IPS DF 4.7 (cell line): ENCODE data around the gene DHFR2.
A peak's percentile ranks its signal among the peaks of the same experiment; 100 is the strongest.
"Not testable (repeated sequence)": the region's sequence is repeated elsewhere in the genome, so short reads cannot be mapped to it uniquely, and the experiment has no call there.

Experiments
- DNase-seq: peaks from one replicate; pipeline ENCODE4 v3.0.0-alpha.2; 2013; ENCODE audit warnings: low spot score; ENCODE audit errors: extremely low read depth

Gene DHFR2

GRCh38 chr3:94062513-94063404 lies at the start of gene DHFR2, which contains the start of gene NSUN3:
DHFR2 (minus strand) TSS chr3:94062916; CDS start chr3:94061511, 1,405 bp downstream.
NSUN3 (plus strand) TSS chr3:94063061; CDS start chr3:94063127, 66 bp downstream.
- peak; percentile 91 for DNase-seq

- no peak for DNase-seq
Measured at GRCh38 chr3:94110854-94111253, 48.1 kb upstream of the DHFR2 start.

- DNase-seq: not testable (repeated sequence)
Measured at GRCh38 chr3:94110232-94110631, 47.5 kb upstream of the DHFR2 start.

GRCh38 chr3:94106268-94106667 lies 43.6 kb upstream of the DHFR2 start:
- no peak for DNase-seq

GRCh38 chr3:94101860-94102259 lies 39.1 kb upstream of the DHFR2 start:
- DNase-seq: no peak

- no peak for DNase-seq
Measured at GRCh38 chr3:94099311-94099710, 36.6 kb upstream of the DHFR2 start.

- no peak for DNase-seq
Measured at GRCh38 chr3:94098452-94098851, 35.7 kb upstream of the DHFR2 start.

GRCh38 chr3:94095111-94095510 lies 32.4 kb upstream of the DHFR2 start:
- no peak for DNase-seq

- no peak for DNase-seq
Measured at GRCh38 chr3:94093151-94093550, 30.4 kb upstream of the DHFR2 start.

GRCh38 chr3:94092086-94092485 lies 29.4 kb upstream of the DHFR2 start:
- no peak for DNase-seq

GRCh38 chr3:94089126-94089525 lies 26.4 kb upstream of the DHFR2 start:
- no peak for DNase-seq

GRCh38 chr3:94083261-94083660 lies 20.5 kb upstream of the DHFR2 start:
- no peak for DNase-seq

- no peak for DNase-seq
Measured at GRCh38 chr3:94082391-94082937, 19.7 kb upstream of the DHFR2 start.

- DNase-seq: no peak
Measured at GRCh38 chr3:94081884-94082283, 19.2 kb upstream of the DHFR2 start.

- not testable (repeated sequence) for DNase-seq
Measured at GRCh38 chr3:94080552-94080951, 17.8 kb upstream of the DHFR2 start.

- no peak for DNase-seq
Measured at GRCh38 chr3:94076055-94076454, 13.3 kb upstream of the DHFR2 start.

- DNase-seq: no peak
Measured at GRCh38 chr3:94071713-94072284, 9.1 kb upstream of the DHFR2 start.

- DNase-seq: no peak
Measured at GRCh38 chr3:94070341-94070911, 7.7 kb upstream of the DHFR2 start.

- DNase-seq: no peak
Measured at GRCh38 chr3:94069194-94069813, 6.6 kb upstream of the DHFR2 start.

GRCh38 chr3:94066506-94067500 lies 4.1 kb upstream of the DHFR2 start:
- DNase-seq: no peak
